Urothelium cell line (cell line): ENCODE measurements around the gene RAD54L2.
"Not testable (repeated sequence)": the region's sequence is repeated elsewhere in the genome, so short reads cannot be mapped to it uniquely, and the experiment has no call there.

ENCODE experiments used
- DNase-seq: peaks from one replicate; pipeline ENCODE4 v3.0.0; 2011; ENCODE audit warnings: low spot score, mixed read lengths
- FAIRE-seq: peaks from 2 replicates; lab custom pipeline; 2011; peaks lifted over from hg19 to GRCh38; lab: Jason Lieb, UNC

RAD54L2 gene

DNA sequence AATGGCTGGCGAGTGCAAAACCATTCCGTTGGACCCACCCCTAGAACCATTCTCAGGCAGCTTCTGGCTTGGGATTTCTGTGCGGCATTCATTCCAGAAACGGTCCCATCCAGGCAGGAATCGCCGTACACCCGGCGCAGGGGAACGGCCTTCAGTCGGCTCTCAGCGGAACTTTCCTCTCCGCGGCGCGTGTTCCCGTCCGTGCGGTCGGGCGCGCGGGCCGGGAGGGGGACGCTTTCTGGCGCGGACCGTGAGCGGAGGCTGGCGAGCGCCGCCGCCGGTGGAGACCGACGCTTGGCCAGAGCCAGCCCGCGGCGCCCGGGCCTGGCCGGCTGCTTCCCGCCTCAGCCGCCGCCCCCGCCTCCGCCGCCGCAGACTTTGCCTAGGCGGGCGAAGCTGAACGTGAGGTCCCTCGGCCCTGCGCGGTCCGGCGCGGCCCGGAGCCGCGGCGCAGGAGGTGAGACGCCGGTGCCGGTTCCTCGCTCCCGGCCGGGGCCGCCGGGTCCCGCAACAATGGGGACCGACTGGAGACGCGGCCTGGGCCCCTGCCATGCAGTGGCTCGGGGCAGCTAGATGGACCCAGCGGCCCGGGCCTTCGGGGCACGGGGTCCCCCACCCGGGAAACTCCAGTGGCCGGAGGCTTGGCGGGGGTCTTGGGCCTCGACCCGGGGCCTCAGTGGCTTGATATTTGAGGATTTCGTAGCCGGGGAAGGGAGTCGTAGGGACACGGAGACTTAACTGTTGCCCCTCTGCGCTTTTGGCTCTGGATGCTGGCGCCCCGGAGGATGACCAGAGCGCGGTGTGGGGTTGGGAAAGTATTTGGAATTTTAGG lies at the start of gene RAD54L2:
Gene RAD54L2 (plus strand): TSS at position 261 of the 832 bp plus-strand sequence. CDS start 51,702 bp downstream, outside the sequence.
- peak; percentile 93 for DNase-seq
- peak; percentile 30 for FAIRE-seq

DNA sequence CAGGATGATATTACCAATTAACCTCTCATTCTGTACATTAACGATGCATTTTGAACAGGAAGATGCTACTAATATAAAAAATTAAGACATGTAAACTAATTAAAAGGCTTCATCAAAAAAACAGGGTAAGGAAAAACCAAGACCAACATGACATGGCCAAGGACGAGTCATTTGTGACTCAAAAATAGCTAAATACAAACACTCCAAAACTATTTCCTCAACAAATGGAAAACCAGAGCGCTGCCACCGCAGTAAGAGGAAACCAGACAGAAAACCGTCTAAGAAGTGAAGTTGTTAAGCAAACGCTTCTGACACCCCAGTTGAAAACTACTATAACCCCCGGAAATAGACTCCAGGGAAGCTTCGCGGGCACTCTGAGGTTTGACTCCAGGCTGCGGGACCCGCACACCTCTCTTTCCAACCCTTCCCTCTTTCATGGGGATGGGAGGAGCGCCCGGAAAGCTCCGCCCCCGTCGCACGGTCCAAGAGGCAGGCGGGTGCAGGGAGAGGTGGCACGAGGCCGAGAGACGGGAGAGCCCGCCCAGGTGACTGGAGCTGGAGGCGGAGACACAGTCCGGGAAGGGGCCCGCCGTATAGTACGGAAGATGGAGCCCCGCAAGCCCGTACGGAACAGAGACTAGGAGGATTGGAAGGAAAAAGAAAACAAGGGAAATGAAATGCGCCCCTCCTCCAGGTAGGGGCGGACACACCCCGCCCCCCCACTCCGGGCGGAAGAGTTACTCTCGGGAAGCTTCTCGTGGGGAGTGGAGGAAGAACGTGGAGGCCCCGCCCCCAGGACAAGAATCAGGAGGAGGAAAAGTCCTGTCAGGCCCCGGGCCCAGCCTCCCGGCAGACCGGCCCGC lies 39.4 kb upstream of the RAD54L2 start:
- peak; percentile 93 for DNase-seq
- peak; percentile 46 for FAIRE-seq

DNA sequence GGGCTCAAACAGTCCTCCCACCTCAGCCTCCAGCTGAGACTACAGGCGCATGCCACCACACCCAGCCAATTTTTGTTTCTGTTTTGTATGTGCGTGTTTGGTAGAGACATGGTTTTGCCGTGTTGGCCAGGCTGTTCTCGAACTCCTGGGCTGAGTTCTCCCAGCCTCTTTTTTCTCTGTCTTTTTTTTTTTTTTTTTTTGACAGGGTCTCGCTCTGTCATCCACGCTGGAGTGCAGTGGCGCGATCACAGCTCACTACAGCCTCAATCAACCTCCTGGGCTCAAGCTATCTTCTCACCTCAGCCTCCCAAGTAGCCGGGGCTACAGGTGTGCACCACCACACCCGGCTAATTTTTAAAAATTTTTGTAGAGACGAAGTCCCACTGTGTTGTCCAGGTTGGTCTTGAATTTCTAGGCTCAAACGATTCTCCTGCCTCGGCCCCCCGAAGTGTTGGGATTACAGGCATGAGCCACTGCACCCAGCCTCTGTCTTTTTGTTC lies 37.8 kb upstream of the RAD54L2 start:
- DNase-seq (no peak), FAIRE-seq (no peak)

DNA sequence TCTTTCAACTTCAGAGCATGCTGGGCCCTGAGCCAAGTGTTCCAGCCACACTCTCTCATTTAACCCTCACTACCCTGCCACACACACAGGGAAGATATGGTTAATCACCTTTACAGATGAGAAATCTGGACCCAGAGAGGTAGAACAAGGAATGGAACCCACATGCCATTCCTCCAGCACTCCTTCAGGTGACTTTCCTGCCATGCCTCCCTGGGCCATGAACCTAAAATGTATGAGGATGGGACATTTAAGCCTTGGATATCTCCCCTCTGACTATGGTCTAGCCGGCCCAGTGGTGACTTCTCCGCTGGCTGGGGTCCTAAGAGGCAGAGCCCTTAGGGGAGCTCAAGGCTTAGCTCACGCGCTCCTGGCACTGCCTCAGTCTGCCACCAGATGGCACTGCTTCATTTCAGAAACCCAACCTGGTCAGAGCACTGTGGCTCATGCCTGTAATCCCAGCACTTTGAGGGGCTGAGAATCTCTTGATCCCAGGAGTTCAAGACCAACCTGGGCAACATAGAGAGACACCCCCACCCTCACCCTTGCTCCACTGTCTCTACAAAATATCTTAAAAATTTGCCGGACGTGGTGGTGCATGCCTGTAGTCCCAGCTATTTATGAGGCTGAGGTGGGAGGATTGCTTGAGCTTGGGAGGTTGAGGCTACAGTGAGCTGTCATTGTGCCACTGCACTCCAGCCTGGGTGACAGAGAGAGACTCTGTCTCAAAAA lies 36.5 kb upstream of the RAD54L2 start:
- DNase-seq (peak; percentile 63), FAIRE-seq (peak; percentile 48)

GRCh38 chr3:51502562-51502910 lies 36.0 kb upstream of the RAD54L2 start:
- FAIRE-seq (no peak), DNase-seq (no peak)

DNA sequence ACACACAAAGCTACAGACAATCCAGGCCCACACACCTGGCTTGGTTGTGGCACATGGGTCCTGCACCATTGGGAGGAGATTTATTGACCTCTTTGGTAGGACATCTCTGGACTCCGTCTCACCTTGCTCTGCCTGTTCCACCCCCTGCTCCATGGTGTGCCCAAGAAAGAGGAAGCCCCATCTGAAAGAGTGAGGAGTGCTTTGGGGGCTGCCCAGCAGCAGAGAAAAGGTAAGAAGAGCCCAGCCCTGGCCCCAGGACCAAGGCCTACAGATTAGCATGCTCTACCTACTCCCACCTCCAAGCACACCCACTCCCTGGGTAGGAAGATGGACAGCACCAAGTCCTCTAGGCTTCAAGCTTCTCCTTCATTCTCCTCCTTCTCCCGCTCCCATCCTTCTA lies 35.5 kb upstream of the RAD54L2 start:
- no peak for DNase-seq
- no peak for FAIRE-seq

- DNase-seq (no peak), FAIRE-seq (no peak)
Observed at GRCh38 chr3:51508255-51508654, 30.3 kb upstream of the RAD54L2 start.

GRCh38 chr3:51510996-51511395 lies 27.5 kb upstream of the RAD54L2 start:
- FAIRE-seq (no peak), DNase-seq (no peak)

- FAIRE-seq = no peak
- DNase-seq = no peak
Observed at GRCh38 chr3:51514210-51514609, 24.3 kb upstream of the RAD54L2 start.

- no peak for DNase-seq
- no peak for FAIRE-seq
Observed at GRCh38 chr3:51519848-51520247, 18.7 kb upstream of the RAD54L2 start.

DNA sequence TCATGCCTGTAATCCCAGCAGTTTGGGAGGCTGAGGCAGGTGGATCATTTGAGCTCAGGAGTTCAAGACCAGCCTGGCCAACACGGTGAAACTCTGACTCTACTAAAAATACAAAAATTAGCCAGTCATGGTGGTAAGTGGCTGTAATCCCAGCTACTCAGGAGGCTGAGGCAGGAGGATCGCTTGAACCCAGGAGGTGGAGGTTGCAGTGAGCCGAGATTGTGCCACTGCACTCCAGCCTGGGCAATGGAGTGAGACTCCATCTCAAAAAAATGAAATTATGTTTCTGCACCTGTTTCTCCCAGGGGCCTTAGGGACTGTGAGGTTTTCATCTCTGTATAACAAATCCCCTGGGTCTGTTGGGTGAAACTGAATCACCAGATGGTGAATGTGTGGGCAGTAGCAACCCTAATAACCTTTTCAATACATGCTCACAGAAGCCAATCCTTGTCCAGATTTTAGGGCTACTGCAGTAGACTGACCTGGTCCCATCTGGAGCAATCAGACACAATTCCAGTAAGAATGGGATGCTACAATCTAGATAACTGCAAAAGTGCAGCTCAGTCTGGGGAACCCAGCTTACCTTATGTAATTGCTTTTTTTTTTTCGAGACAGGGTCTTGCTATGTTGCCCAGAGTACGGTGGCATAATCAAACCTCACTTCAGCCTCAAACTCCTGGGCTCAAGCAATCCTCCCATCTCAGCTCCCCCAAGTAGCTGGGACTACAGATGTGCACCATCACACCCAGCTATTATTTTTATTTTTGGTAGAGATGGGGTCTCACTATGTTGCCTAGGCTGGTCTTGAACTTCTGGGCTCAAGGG lies 17.4 kb upstream of the RAD54L2 start:
- DNase-seq, FAIRE-seq: not testable (repeated sequence)

- DNase-seq = no peak
- no peak for FAIRE-seq
Observed at GRCh38 chr3:51522273-51522962, 16.1 kb upstream of the RAD54L2 start.

GRCh38 chr3:51524874-51525273 lies 13.6 kb upstream of the RAD54L2 start:
- FAIRE-seq, DNase-seq: not testable (repeated sequence)

- FAIRE-seq (no peak), DNase-seq (no peak)
Observed at GRCh38 chr3:51530485-51530884, 8.0 kb upstream of the RAD54L2 start.

GRCh38 chr3:51535146-51536019 lies 3.1 kb upstream of the RAD54L2 start:
- DNase-seq (no peak), FAIRE-seq (no peak)

DNA sequence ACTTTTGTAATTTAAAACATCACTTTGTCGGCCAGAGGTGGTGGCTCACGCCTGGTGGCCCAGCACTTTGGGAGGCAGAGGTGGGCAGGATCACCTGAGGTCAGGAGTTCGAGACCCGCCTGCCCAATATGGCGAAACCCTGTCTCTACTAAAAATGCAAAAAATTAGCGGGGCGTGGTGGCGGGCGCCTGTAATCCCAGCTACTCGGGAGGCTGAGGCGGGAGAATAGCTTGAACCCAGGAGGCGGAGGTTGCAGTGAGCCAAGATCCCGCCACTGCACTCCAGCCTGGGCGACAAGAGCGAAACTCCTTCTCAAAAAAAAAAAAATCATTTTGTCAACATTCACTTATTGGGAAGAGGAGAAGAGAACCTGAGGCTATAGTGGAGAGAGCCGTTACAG lies 888 bp upstream of the RAD54L2 start:
- DNase-seq, FAIRE-seq: not testable (repeated sequence)

DNA sequence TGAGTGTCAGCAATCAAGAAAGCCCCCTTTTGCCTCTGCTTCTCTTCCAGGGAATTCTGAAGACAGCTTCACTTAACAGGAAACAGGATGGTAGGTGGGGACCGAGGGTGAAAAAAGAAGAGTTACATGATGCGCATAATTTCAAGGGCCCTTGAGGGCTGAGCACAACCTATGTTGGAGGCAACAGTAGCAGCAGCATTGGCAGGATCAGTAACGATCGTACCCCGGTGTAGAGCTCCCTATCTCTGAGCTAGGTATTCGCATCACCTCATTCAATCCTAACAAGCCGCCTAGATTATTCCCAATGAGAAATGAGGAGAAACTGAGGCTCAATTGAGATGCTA lies 432 bp upstream of the RAD54L2 start:
- FAIRE-seq (no peak), DNase-seq (no peak)

DNA sequence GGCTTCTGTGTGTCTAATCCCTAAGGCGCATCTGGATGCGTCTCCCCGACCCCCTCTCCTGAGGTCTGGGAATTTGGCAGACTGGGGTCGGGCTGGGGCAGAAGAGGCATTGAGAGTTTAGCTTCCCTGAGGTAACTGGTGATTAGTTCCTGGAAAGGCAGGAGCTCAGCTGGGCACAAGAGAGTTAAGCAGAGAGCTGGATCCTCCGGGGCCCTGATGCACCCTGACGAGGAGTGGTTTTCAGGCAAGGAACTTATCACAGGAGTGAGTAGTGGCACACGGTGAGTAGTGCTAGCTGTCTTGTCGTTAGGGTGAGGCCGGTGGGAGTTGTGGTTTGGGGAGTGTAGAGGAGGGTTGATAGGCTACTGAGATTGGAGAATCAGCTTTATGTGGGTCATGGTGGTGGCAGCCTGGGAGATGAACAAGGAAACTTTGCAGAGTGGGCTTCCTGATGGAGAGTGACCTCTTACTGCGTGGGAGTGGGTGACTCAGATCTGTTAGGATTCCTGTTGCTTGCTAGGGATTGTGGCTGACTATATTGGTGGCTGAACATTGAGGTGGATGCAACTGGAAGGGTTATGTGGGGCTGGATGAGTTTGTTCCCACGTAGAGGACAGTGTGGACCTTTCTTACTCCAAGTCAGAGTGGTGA lies 897 bp downstream of the RAD54L2 start:
- peak; percentile 43 for DNase-seq
- no peak for FAIRE-seq
